HG02798 (cell line): ENCODE results near the gene STAG3.
A peak's percentile ranks its signal among the peaks of the same experiment; 100 is the strongest.
"Not testable (repeated sequence)": the region's sequence is repeated elsewhere in the genome, so short reads cannot be mapped to it uniquely, and the experiment has no call there.

Experiments
- ATAC-seq: cut with Tn5 transposase; IDR thresholded peaks from one replicate; pipeline ENCODE4 v1.9.1; 2021; ENCODE audit warnings: mild to moderate bottlenecking; ENCODE audit not compliant: unreplicated experiment, poor library complexity

The STAG3 gene

GRCh38 chr7:100210805-100211204, 33.1 kb downstream of the STAG3 start:
- no peak for ATAC-seq

- peak; percentile 31 for ATAC-seq
Measured at GRCh38 chr7:100211342-100211780, 33.6 kb downstream of the STAG3 start.

- ATAC-seq: no peak
Measured at GRCh38 chr7:100212631-100213286, 35.0 kb downstream of the STAG3 start.

- no peak for ATAC-seq
Measured at GRCh38 chr7:100213672-100214071, 36.0 kb downstream of the STAG3 start.

- ATAC-seq: not testable (repeated sequence)
Measured at GRCh38 chr7:100214356-100214755, 36.6 kb downstream of the STAG3 start.

GRCh38 chr7:100215895-100216294, 38.2 kb downstream of the STAG3 start:
- ATAC-seq: no peak

GRCh38 chr7:100217934-100218333, 40.2 kb downstream of the STAG3 start:
- ATAC-seq: peak; percentile 21

GRCh38 chr7:100219271-100219737, 41.6 kb downstream of the STAG3 start:
- no peak for ATAC-seq

GRCh38 chr7:100219801-100220585, 42.3 kb downstream of the STAG3 start, which contains the start of gene PVRIG:
Gene PVRIG, plus strand, starts transcription at chr7:100219949. Its CDS starts 22 bp downstream, at chr7:100219971.
- ATAC-seq: not testable (repeated sequence)

GRCh38 chr7:100220586-100221230, 43.0 kb downstream of the STAG3 start:
- peak; percentile 9 for ATAC-seq

GRCh38 chr7:100221231-100221718, 43.6 kb downstream of the STAG3 start:
- peak; percentile 48 for ATAC-seq

- ATAC-seq: no peak
Measured at GRCh38 chr7:100221767-100222444, 44.2 kb downstream of the STAG3 start.

- ATAC-seq: no peak
Measured at GRCh38 chr7:100222445-100223132, 44.9 kb downstream of the STAG3 start.

GRCh38 chr7:100223376-100223927, 45.7 kb downstream of the STAG3 start:
- not testable (repeated sequence) for ATAC-seq

- ATAC-seq: not testable (repeated sequence)
Measured at GRCh38 chr7:100224891-100225290, 47.2 kb downstream of the STAG3 start.

GRCh38 chr7:100234660-100235317, 57.1 kb downstream of the STAG3 start:
- not testable (repeated sequence) for ATAC-seq

GRCh38 chr7:100239975-100240374, 62.3 kb downstream of the STAG3 start:
- ATAC-seq: not testable (repeated sequence)

GRCh38 chr7:100243385-100243784, 65.7 kb downstream of the STAG3 start:
- ATAC-seq: not testable (repeated sequence)
